Stimulated activated CD4-positive, alpha-beta T cell treated with anti-CD3 and anti-CD28 coated beads, Interleukin-15, amount 100 ng/mL, for 48 hours (primary cell): ENCODE data around the gene TMEM267.
A peak's percentile ranks its signal among the peaks of the same experiment; 100 is the strongest.
"Not testable (repeated sequence)": the region's sequence is repeated elsewhere in the genome, so short reads cannot be mapped to it uniquely, and the experiment has no call there.

Experiments
- DNase-seq, 2 donors: peaks; one replicate each; pipeline ENCODE4 v3.0.0-alpha.2; 2020; ENCODE audit warnings: low read depth in 2 of 2

The TMEM267 gene

GRCh38 chr5:43483298-43484105, at the start of gene TMEM267:
Gene TMEM267, minus strand, starts transcription at chr5:43483865. Its CDS starts 29,896 bp downstream, at chr5:43453969.
- peak; percentile 70 to 78 for DNase-seq

- DNase-seq: no peak
These were observed 47.0 kb upstream of the TMEM267 start for GRCh38 chr5:43530648-43531047.

- no peak for DNase-seq
These were observed 40.0 kb upstream of the TMEM267 start for GRCh38 chr5:43523662-43524072.

- no peak for DNase-seq
These were observed 37.0 kb upstream of the TMEM267 start for GRCh38 chr5:43520615-43521014.

- no peak for DNase-seq
These were observed 32.0 kb upstream of the TMEM267 start for GRCh38 chr5:43515678-43516048.

- peak; percentile 89 to 92 for DNase-seq
These were observed 31.4 kb upstream of the TMEM267 start, which contains the start of gene C5orf34 for GRCh38 chr5:43514816-43515677. Gene C5orf34, minus strand, starts transcription at chr5:43515148. Its CDS starts 5,809 bp downstream, at chr5:43509339.

GRCh38 chr5:43514471-43514815, 30.8 kb upstream of the TMEM267 start:
- peak in 1 of 2 donors; percentile 31 for DNase-seq

- DNase-seq: no peak
These were observed 30.4 kb upstream of the TMEM267 start for GRCh38 chr5:43514025-43514424.

GRCh38 chr5:43511062-43511461, 27.4 kb upstream of the TMEM267 start:
- not testable (repeated sequence) for DNase-seq

- no peak for DNase-seq
These were observed 14.9 kb upstream of the TMEM267 start for GRCh38 chr5:43498581-43498980.

GRCh38 chr5:43497311-43498104, 13.8 kb upstream of the TMEM267 start:
- DNase-seq: no peak

GRCh38 chr5:43491326-43491725, 7.7 kb upstream of the TMEM267 start:
- no peak for DNase-seq

- DNase-seq: no peak
These were observed 2.7 kb upstream of the TMEM267 start for GRCh38 chr5:43486353-43486752.

GRCh38 chr5:43485406-43485805, 1.7 kb upstream of the TMEM267 start:
- DNase-seq: no peak

GRCh38 chr5:43484106-43484849, 613 bp upstream of the TMEM267 start:
- DNase-seq: peak; percentile 74 to 80

- no peak for DNase-seq
These were observed 971 bp downstream of the TMEM267 start for GRCh38 chr5:43482490-43483297.

GRCh38 chr5:43469671-43470391, 13.8 kb downstream of the TMEM267 start:
- no peak for DNase-seq

GRCh38 chr5:43467100-43467499, 16.6 kb downstream of the TMEM267 start:
- no peak for DNase-seq

- not testable (repeated sequence) for DNase-seq
These were observed 18.2 kb downstream of the TMEM267 start for GRCh38 chr5:43465455-43465854.

GRCh38 chr5:43461066-43461465, 22.6 kb downstream of the TMEM267 start:
- DNase-seq: no peak
